HG02884 (cell line): ENCODE measurements around the gene UBR1.
"Not testable (repeated sequence)": the region's sequence is repeated elsewhere in the genome, so short reads cannot be mapped to it uniquely, and the experiment has no call there.

Experiments used
- ATAC-seq: cut with Tn5 transposase; IDR thresholded peaks from one replicate; pipeline ENCODE4 v1.9.1; 2021; ENCODE audit warnings: mild to moderate bottlenecking, moderate library complexity; ENCODE audit not compliant: unreplicated experiment

Gene UBR1

GRCh38 chr15:43067717-43068461, 37.9 kb downstream of the UBR1 start:
- ATAC-seq: no peak

GRCh38 chr15:43056696-43057095, 49.1 kb downstream of the UBR1 start:
- ATAC-seq: no peak

GRCh38 chr15:43052860-43053259, 53.0 kb downstream of the UBR1 start:
- no peak for ATAC-seq

GRCh38 chr15:43048935-43049334, 56.9 kb downstream of the UBR1 start:
- no peak for ATAC-seq

- no peak for ATAC-seq
These were observed 59.4 kb downstream of the UBR1 start for GRCh38 chr15:43046484-43046883.

- ATAC-seq: no peak
These were observed 63.0 kb downstream of the UBR1 start for GRCh38 chr15:43042885-43043284.

GRCh38 chr15:43041085-43041484, 64.8 kb downstream of the UBR1 start:
- ATAC-seq: not testable (repeated sequence)

GRCh38 chr15:43035240-43035639, 70.6 kb downstream of the UBR1 start:
- ATAC-seq: not testable (repeated sequence)

GRCh38 chr15:43029476-43029875, 76.4 kb downstream of the UBR1 start:
- no peak for ATAC-seq

- no peak for ATAC-seq
These were observed 80.7 kb downstream of the UBR1 start for GRCh38 chr15:43025150-43025549.

- not testable (repeated sequence) for ATAC-seq
These were observed 91.2 kb downstream of the UBR1 start for GRCh38 chr15:43014671-43015070.

- ATAC-seq: no peak
These were observed 96.6 kb downstream of the UBR1 start for GRCh38 chr15:43009206-43009605.

GRCh38 chr15:43008150-43008549, 97.7 kb downstream of the UBR1 start:
- ATAC-seq: no peak

- ATAC-seq: no peak
These were observed 98.3 kb downstream of the UBR1 start for GRCh38 chr15:43007551-43007950.

- no peak for ATAC-seq
These were observed 98.8 kb downstream of the UBR1 start for GRCh38 chr15:43006991-43007390.

GRCh38 chr15:43004886-43005595, 100.8 kb downstream of the UBR1 start:
- ATAC-seq: not testable (repeated sequence)

- ATAC-seq: no peak
These were observed 106.5 kb downstream of the UBR1 start for GRCh38 chr15:42999201-42999779.

- ATAC-seq: no peak
These were observed 109.0 kb downstream of the UBR1 start for GRCh38 chr15:42996871-42997270.

- no peak for ATAC-seq
These were observed 111.3 kb downstream of the UBR1 start for GRCh38 chr15:42994546-42994945.

GRCh38 chr15:42992626-42993025, 113.2 kb downstream of the UBR1 start:
- no peak for ATAC-seq

- ATAC-seq: no peak
These were observed 119.0 kb downstream of the UBR1 start for GRCh38 chr15:42986693-42987342.
